ENCODE measurements around the gene ZMYND8. TPM values are rescaled to one million over a fixed set of nuclear protein-coding genes. Genes with fewer than 3 reads are reported as not detected.
"Not testable (repeated sequence)": the region's sequence is repeated elsewhere in the genome, so short reads cannot be mapped to it uniquely, and the experiment has no call there.

Gene ZMYND8
- total RNA-seq, 1 experiment from 2014 or later: 14.5 TPM

- no peak for DNase-seq (ENCODE audit: low read depth)
Observed at GRCh38 chr20:47248448-47248966, 108.0 kb downstream of the ZMYND8 start.

GRCh38 chr20:47247972-47248371 is 108.5 kb downstream of the ZMYND8 start:
- no peak for DNase-seq (ENCODE audit: low read depth)
- in situ Hi-C loops (cut with HindIII; ENCODE audit: low pct_unique_long_range_greater_than_20kb, low sequenced_read_pairs): no loop called here

More at GRCh38 chr20:47248448-47248966, 108.0 kb downstream of the ZMYND8 start:
- in situ Hi-C loops (cut with HindIII; ENCODE audit: low pct_unique_long_range_greater_than_20kb, low sequenced_read_pairs): no loop called here

GRCh38 chr20:47246061-47246777 is 110.3 kb downstream of the ZMYND8 start:
- DNase-seq (ENCODE audit: low read depth): no peak
- in situ Hi-C loops (cut with HindIII; ENCODE audit: low pct_unique_long_range_greater_than_20kb, low sequenced_read_pairs): no loop called here

GRCh38 chr20:47245166-47245565 is 111.3 kb downstream of the ZMYND8 start:
- in situ Hi-C loops (cut with HindIII; ENCODE audit: low pct_unique_long_range_greater_than_20kb, low sequenced_read_pairs); DNase-seq (ENCODE audit: low read depth): not testable (repeated sequence)

GRCh38 chr20:47244451-47244850 is 112.0 kb downstream of the ZMYND8 start:
- no peak for DNase-seq (ENCODE audit: low read depth)
- in situ Hi-C loops (cut with HindIII; ENCODE audit: low pct_unique_long_range_greater_than_20kb, low sequenced_read_pairs): no loop called here

GRCh38 chr20:47243532-47244305 is 112.8 kb downstream of the ZMYND8 start:
- DNase-seq (ENCODE audit: low read depth): no peak

GRCh38 chr20:47243003-47243402 is 113.5 kb downstream of the ZMYND8 start:
- in situ Hi-C loops (cut with HindIII; ENCODE audit: low pct_unique_long_range_greater_than_20kb, low sequenced_read_pairs): no loop called here
- no peak for DNase-seq (ENCODE audit: low read depth)

More at GRCh38 chr20:47243532-47244305, 112.8 kb downstream of the ZMYND8 start:
- in situ Hi-C loops (cut with HindIII; ENCODE audit: low pct_unique_long_range_greater_than_20kb, low sequenced_read_pairs): no loop called here

- in situ Hi-C loops (cut with HindIII; ENCODE audit: low pct_unique_long_range_greater_than_20kb, low sequenced_read_pairs): no loop called here
- no peak for DNase-seq (ENCODE audit: low read depth)
Observed at GRCh38 chr20:47241345-47241781, 115.1 kb downstream of the ZMYND8 start.

GRCh38 chr20:47240096-47240495 is 116.4 kb downstream of the ZMYND8 start:
- in situ Hi-C loops (cut with HindIII; ENCODE audit: low pct_unique_long_range_greater_than_20kb, low sequenced_read_pairs); DNase-seq (ENCODE audit: low read depth): not testable (repeated sequence)

GRCh38 chr20:47239719-47240067 is 116.8 kb downstream of the ZMYND8 start:
- DNase-seq (ENCODE audit: low read depth): no peak
- in situ Hi-C loops (cut with HindIII; ENCODE audit: low pct_unique_long_range_greater_than_20kb, low sequenced_read_pairs): no loop called here

- in situ Hi-C loops (cut with HindIII; ENCODE audit: low pct_unique_long_range_greater_than_20kb, low sequenced_read_pairs): no loop called here
- no peak for DNase-seq (ENCODE audit: low read depth)
Observed at GRCh38 chr20:47238780-47239718, 117.5 kb downstream of the ZMYND8 start.

GRCh38 chr20:47237715-47238114 is 118.8 kb downstream of the ZMYND8 start:
- DNase-seq (ENCODE audit: low read depth): no peak
- in situ Hi-C loops (cut with HindIII; ENCODE audit: low pct_unique_long_range_greater_than_20kb, low sequenced_read_pairs): no loop called here

- in situ Hi-C loops (cut with HindIII; ENCODE audit: low pct_unique_long_range_greater_than_20kb, low sequenced_read_pairs): no loop called here
- DNase-seq (ENCODE audit: low read depth): no peak
Observed at GRCh38 chr20:47236639-47236900, 119.9 kb downstream of the ZMYND8 start.

GRCh38 chr20:47235853-47236638 is 120.5 kb downstream of the ZMYND8 start:
- in situ Hi-C loops (cut with HindIII; ENCODE audit: low pct_unique_long_range_greater_than_20kb, low sequenced_read_pairs): no loop called here
- DNase-seq (ENCODE audit: low read depth): no peak

- in situ Hi-C loops (cut with HindIII; ENCODE audit: low pct_unique_long_range_greater_than_20kb, low sequenced_read_pairs): no loop called here
Observed at GRCh38 chr20:47235111-47235510, 121.4 kb downstream of the ZMYND8 start.

GRCh38 chr20:47233333-47234188 is 122.9 kb downstream of the ZMYND8 start:
- in situ Hi-C loops (cut with HindIII; ENCODE audit: low pct_unique_long_range_greater_than_20kb, low sequenced_read_pairs): no loop called here
- DNase-seq (ENCODE audit: low read depth): no peak

More at GRCh38 chr20:47235111-47235510, 121.4 kb downstream of the ZMYND8 start:
- DNase-seq (ENCODE audit: low read depth): no peak

GRCh38 chr20:47232518-47232917 is 124.0 kb downstream of the ZMYND8 start:
- no peak for DNase-seq (ENCODE audit: low read depth)
- in situ Hi-C loops (cut with HindIII; ENCODE audit: low pct_unique_long_range_greater_than_20kb, low sequenced_read_pairs): no loop called here

Data from Caki2 (cell line).